ENCODE measurements around the gene SIN3A. TPM values are rescaled to one million over a fixed set of nuclear protein-coding genes. Genes with fewer than 3 reads are reported as not detected.

The SIN3A gene
- total RNA-seq, 1 donor from 2014 or later = 59.2 TPM

DNA sequence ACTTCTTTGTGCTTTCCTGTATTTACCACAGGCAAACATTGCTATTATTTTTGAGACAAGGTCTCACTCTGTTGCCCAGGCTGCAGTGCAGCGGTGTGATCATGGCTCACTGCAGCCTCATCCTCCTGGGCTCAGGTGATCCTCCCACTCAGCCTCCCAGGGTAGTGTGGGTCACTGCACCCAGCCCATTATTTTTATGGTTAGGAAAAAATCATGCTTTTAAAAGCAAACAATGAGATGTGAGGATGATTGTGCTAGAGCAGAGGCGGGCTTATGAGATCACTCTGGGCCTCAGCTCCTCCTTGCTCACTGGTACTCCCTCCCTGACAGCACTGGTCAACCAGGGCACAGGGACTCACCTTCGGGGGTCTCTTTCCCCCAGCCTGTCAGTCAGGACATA is 85.3 kb downstream of the SIN3A start:
- Histone ChIP-seq H3K27ac (no peak overlapping the region), H3K4me3 (no peak overlapping the region), H3K36me3 (peaks cover 0 to 40% of the 10 kb centered on the region in 2 donors), H3K9me3 (no peaks in the 10 kb centered on the region), H3K4me1 (peaks cover 20% of the 10 kb centered on the region), H3K27me3 (no peaks in the 10 kb centered on the region)
- no peak for TF ChIP-seq POLR2A (IDR thresholded peaks at IDR 0.05)
- TF ChIP-seq, protein P1, sequence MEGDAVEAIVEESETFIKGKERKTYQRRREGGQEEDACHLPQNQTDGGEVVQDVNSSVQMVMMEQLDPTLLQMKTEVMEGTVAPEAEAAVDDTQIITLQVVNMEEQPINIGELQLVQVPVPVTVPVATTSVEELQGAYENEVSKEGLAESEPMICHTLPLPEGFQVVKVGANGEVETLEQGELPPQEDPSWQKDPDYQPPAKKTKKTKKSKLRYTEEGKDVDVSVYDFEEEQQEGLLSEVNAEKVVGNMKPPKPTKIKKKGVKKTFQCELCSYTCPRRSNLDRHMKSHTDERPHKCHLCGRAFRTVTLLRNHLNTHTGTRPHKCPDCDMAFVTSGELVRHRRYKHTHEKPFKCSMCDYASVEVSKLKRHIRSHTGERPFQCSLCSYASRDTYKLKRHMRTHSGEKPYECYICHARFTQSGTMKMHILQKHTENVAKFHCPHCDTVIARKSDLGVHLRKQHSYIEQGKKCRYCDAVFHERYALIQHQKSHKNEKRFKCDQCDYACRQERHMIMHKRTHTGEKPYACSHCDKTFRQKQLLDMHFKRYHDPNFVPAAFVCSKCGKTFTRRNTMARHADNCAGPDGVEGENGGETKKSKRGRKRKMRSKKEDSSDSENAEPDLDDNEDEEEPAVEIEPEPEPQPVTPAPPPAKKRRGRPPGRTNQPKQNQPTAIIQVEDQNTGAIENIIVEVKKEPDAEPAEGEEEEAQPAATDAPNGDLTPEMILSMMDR (IDR thresholded peaks at IDR 0.05) = no peak
- no peak for TF ChIP-seq POLR2AphosphoS5 (IDR thresholded peaks at IDR 0.05; ENCODE audit: insufficient read depth in 1 of 2, low read depth in 1 of 2)
- intact Hi-C loops (cut with DNase I) = loop anchor here (5.0 kb wide), 1 partner anchor 271 kb away; no protein-coding TSS in a partner anchor
- no peak for DNase-seq (ENCODE audit: extremely low spot score in 2 of 2)

DNA sequence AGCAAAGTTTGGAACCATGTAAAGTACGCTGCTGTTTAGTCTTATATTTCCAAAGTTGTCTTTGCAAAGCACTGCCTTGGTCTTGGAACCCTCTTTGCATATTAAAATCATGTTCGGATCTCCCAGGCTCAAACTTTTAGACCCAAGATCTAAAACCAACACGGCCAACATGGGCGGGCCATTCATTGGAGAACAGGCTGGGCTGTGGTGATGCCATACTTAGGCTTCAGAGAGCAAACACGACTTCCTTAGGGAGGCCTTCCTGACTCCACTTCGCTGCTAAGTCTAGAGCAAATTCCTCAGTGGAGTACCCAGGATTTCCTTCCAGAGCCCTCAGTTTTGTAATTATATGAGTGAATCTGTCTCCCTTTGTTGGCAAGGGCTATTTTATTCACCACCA is 86.6 kb downstream of the SIN3A start:
- TF ChIP-seq POLR2AphosphoS5 (IDR thresholded peaks at IDR 0.05; ENCODE audit: insufficient read depth in 1 of 2, low read depth in 1 of 2) (no peak), POLR2A (IDR thresholded peaks at IDR 0.05) (no peak)
- TF ChIP-seq, protein P1 (IDR thresholded peaks at IDR 0.05) = no peak
- intact Hi-C loops (cut with DNase I) = loop anchor here (5.0 kb wide), 1 partner anchor 272 kb away; no protein-coding TSS in a partner anchor
- Histone ChIP-seq H3K4me3 (no peak overlapping the region), H3K9me3 (no peaks in the 10 kb centered on the region), H3K36me3 (peaks cover 0 to 31% of the 10 kb centered on the region in 2 donors), H3K27me3 (no peaks in the 10 kb centered on the region), H3K27ac (no peak overlapping the region), H3K4me1 (peaks cover 18% of the 10 kb centered on the region)
- DNase-seq (ENCODE audit: extremely low spot score in 2 of 2) = no peak

DNA sequence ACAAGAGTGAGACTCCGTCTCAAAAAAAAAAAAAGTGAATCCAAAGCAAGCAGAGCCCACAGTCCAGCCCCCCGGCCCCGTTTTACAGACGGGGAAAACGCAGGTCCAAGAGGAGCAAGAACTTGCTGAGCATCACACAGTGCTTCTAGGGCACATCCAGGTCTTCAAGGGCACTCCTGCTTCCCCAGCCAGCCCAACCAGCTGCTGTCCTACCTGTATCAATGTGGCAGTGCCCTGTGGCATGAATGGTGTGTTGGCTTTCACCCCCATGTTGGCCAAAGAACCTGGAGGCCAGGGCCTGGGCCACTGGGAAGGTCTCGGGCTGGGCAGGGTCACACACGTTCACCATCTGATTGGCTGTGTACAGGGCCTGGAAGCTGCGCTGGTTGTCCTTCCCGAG is 87.7 kb downstream of the SIN3A start:
- peaks cover 0 to 35% of the 10 kb centered on the region in 2 donors for H3K36me3 ChIP-seq

DNA sequence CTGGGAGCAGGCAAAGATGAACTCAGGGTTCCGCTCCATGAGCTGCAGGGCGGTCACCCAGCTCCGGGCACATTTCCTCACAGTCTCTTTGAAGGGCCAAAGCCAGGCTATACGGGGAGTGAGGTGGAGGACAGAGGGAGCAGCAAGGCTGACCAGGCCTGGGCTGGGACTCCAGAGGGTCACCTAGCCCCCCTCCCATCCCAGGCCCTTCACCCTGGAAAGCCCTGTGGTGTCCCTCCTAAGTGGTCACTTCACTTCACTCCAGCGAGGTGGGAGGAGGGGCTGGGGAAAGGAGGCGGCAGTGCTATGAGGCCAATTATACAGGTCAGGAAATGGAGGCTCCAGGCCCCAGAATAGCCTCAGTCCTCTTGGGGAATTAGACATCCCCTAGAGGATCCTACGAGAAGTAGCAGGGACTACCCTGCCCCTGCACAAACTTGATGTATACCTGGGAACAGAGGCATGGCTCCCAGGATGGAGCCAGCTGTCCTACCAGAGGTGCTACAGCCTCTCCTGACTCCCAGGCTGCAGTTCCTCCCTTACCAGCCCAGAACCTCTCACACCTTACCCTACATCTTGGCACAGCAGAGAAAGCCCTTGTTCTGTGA is 88.7 kb downstream of the SIN3A start:
- Histone ChIP-seq H3K9me3 (no peaks in the 10 kb centered on the region), H3K36me3 (peaks cover 0 to 45% of the 10 kb centered on the region in 2 donors), H3K4me3 (no peak overlapping the region), H3K27ac (no peak overlapping the region), H3K4me1 (peaks cover 6% of the 10 kb centered on the region), H3K27me3 (no peaks in the 10 kb centered on the region)
- intact Hi-C loops (cut with DNase I) = no loop called here
- DNase-seq (ENCODE audit: extremely low spot score in 2 of 2) = no peak
- TF ChIP-seq POLR2A (IDR thresholded peaks at IDR 0.05) (no peak), POLR2AphosphoS5 (IDR thresholded peaks at IDR 0.05; ENCODE audit: insufficient read depth in 1 of 2, low read depth in 1 of 2) (no peak)
- TF ChIP-seq, protein P1 (IDR thresholded peaks at IDR 0.05) = no peak

More for the DNA sequence above, 87.7 kb downstream of the SIN3A start:
- H3K27me3 ChIP-seq = no peaks in the 10 kb centered on the region
- TF ChIP-seq POLR2AphosphoS5 (IDR thresholded peaks at IDR 0.05; ENCODE audit: insufficient read depth in 1 of 2, low read depth in 1 of 2) (no peak), POLR2A (IDR thresholded peaks at IDR 0.05) (no peak)
- TF ChIP-seq, protein P1 (IDR thresholded peaks at IDR 0.05) = no peak
- no peak overlapping the region for H3K27ac ChIP-seq
- H3K4me1 ChIP-seq = peaks cover 7% of the 10 kb centered on the region
- intact Hi-C loops (cut with DNase I) = no loop called here
- no peak for DNase-seq (ENCODE audit: extremely low spot score in 2 of 2)
- H3K4me3 ChIP-seq = no peak overlapping the region
- no peaks in the 10 kb centered on the region for H3K9me3 ChIP-seq

DNA sequence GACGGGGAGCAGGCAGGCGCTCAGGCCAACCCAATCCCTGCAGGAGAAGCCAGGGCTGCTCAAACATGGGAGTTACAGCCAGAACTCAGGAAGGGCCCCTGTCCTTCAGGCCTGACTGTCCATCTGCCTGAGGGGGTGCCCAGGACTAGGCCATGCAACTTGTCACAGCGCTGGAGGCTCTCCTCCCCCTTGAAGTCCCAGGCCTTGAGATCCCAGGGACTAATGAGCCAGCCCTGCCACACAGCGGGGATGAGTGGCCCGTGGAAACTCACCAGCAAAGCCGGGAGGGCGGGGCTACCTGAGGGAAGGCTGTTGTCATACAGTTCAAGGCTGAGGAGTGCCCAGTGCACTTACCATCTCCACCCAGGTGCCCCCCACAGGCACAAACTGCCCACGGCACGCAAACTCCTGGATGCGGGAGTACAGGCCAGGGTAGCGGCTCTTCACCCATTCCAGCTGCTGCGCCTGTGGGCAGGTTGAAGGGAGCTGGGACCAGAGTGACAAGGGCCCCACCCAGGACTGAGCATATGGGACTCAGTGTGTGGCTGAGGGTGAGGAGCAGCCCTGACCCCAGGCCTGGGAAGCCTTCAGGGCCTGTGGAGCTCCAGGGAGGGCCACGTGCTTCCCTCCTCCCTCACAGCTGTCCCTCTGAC is 89.4 kb downstream of the SIN3A start:
- Histone ChIP-seq H3K27ac (no peak overlapping the region), H3K9me3 (no peaks in the 10 kb centered on the region), H3K4me1 (peaks cover under 1% of the 10 kb centered on the region), H3K4me3 (no peak overlapping the region), H3K36me3 (peaks cover 0 to 51% of the 10 kb centered on the region in 2 donors), H3K27me3 (no peaks in the 10 kb centered on the region)
- DNase-seq (ENCODE audit: extremely low spot score in 2 of 2) = no peak
- intact Hi-C loops (cut with DNase I) = no loop called here
- TF ChIP-seq POLR2AphosphoS5 (IDR thresholded peaks at IDR 0.05; ENCODE audit: insufficient read depth in 1 of 2, low read depth in 1 of 2) (no peak), POLR2A (IDR thresholded peaks at IDR 0.05) (no peak)
- TF ChIP-seq, protein P1 (IDR thresholded peaks at IDR 0.05) = no peak

All from vagina (tissue), 2 donors.